Heart left ventricle (tissue), 16 donors: ENCODE data around the gene HCN3. TPM values are rescaled to one million over a fixed set of nuclear protein-coding genes. Genes with fewer than 3 reads are reported as not detected.
"Not testable (repeated sequence)": the region's sequence is repeated elsewhere in the genome, so short reads cannot be mapped to it uniquely, and the experiment has no call there.

Experiments
- ATAC-seq, 4 donors: fragments of 200-7000 bp; cut with Tn5 transposase; one replicate each; pipeline ENCODE4 v1.9.1; 2020 to 2022; ENCODE audit warnings: moderate library complexity in 4 of 4, mild to moderate bottlenecking in 3 of 4, moderate number of reproducible peaks in 1 of 4
- DNase-seq, 5 donors: peaks; one replicate each; pipeline ENCODE4 v3.0.0-alpha.2; 2020
- H3K27ac ChIP-seq, 12 donors: fragments of 200-600 bp; sonication (generic) in 4 of 12; one replicate each; pipeline versions ENCODE4 v1.5.0 to v1.8.0; 2016 to 2022; ENCODE audit warnings: mild to moderate bottlenecking in 2 of 12
- H3K27me3 ChIP-seq, 9 donors: fragments of 200-600 bp; sonication (generic) in 2 of 9; one replicate each; pipeline versions ENCODE4 v1.5.1 to v1.8.0; 2016 to 2022; ENCODE audit warnings: mild to moderate bottlenecking in 3 of 9
- H3K36me3 ChIP-seq, 9 donors: fragments of 200-600 bp; sonication (generic) in 2 of 9; one replicate each; pipeline versions ENCODE4 v1.5.0 to v1.8.0; 2018 to 2022; ENCODE audit warnings: mild to moderate bottlenecking in 2 of 9
- H3K4me1 ChIP-seq, 12 donors: fragments of 200-600 bp; sonication (generic) in 4 of 12; one replicate each; pipeline versions ENCODE4 v1.5.0 to v1.8.0; 2016 to 2022; ENCODE audit warnings: mild to moderate bottlenecking in 3 of 12
- H3K4me3 ChIP-seq, 12 donors: fragments of 200-600 bp; sonication (generic) in 4 of 12; one replicate each; pipeline versions ENCODE4 v1.5.0 to v1.8.0; 2017 to 2022; ENCODE audit warnings: mild to moderate bottlenecking in 9 of 12, moderate library complexity in 4 of 12
- H3K9me3 ChIP-seq, 12 donors: fragments of 200-600 bp; sonication (generic) in 4 of 12; one replicate each; pipeline versions ENCODE4 v1.5.0 to v1.8.0; 2016 to 2022; ENCODE audit warnings: mild to moderate bottlenecking in 1 of 12
- CTCF ChIP-seq, 12 donors: fragments of 200-600 bp; sonication (generic) in 4 of 12; IDR thresholded peaks; one replicate each; pipeline versions ENCODE4 v1.5.0 to v1.8.0; 2018 to 2022; ENCODE audit warnings: antibody characterized with exemption in 12 of 12, mild to moderate bottlenecking in 5 of 12
- POLR2A ChIP-seq, 2 donors: fragments of 450-650 bp; IDR thresholded peaks; one replicate each; pipeline ENCODE4 v1.6.1; 2017; ENCODE audit warnings: antibody characterized with exemption in 2 of 2, mild to moderate bottlenecking in 2 of 2, moderate library complexity in 2 of 2
- WGBS, 4 donors: extraction: QIAGEN DNeasy Blood & Tissue Kit in 2 of 4; methylation state at CpG; one replicate each; pipeline versions ENCODE4 v1.1.5 to v1.1.7; 2013 to 2018; 5-methylcytosine and 5-hydroxymethylcytosine counted together
- intact Hi-C, 10 donors: fragments of 100-400 bp; cut with DNase I; formaldehyde crosslinking; loops; one replicate each; pipeline versions ENCODE4 v1.11.1 to v1.14.2; 2022
- polyA plus RNA-seq, 2 donors: library from polyadenylated mRNA; stranded (reverse); fragments of 200-250 nt; gene quantifications; one replicate each; pipeline ENCODE4 v1.2.3, GENCODE V29; 2013
- total RNA-seq, 9 donors: library from RNA; depleted of rRNA in 2 of 9; stranded (reverse); fragments of >200 nt in 2 of 9; fragmentation: NEBNext Ultra II Directional in 3 of 9; extraction: Animal tissue kit (Norgen Biotek cat#: 25700) in 3 of 9; gene quantifications; one replicate each; pipeline versions ENCODE4 v1.1.0 to v1.2.4, GENCODE V29; 2016 to 2023
- donor health status: ischemic (EF 13 %, LVEDD 7.1; RV severe dilation, severe dysfunction).
- donor health status: healthy with polysubstance abuse.
- donor health status: DM: no; HTN: yes; CAD: no.
- donor health status: DM: no; HTN: no; CAD: no.
- donor health status: ischemic (EF 25% LVEDD 6.9; RV normal size, moderate dysfunction).
- donor health status: ischemic (EF 25% LVEDD 5.7; RV mildly dilated, moderate dysfunction).
- donor health status: healthy.
- donor health status: DM: yes; HTN: yes; CAD: no.
- donor health status: ischemic (EF 35%, LVEDD 5.7; RV mildly dilated, moderate dysfunction).
- donor health status: nonischemic (EF 11% LVEDD 7.7; RV severe dilation, severe dysfunction).
- donor health status: DM: yes; HTN: yes; CAD: no.
- donor health status: PGD.
- donor health status: ischemic (EF 29% LVEDD 5.4; RV normal size, mild dysfunction).
- donor health status: nonischemic (EF 23%, LVEDD 6.1; RV moderate dilation, normal function).

HCN3 gene
- total and polyA plus RNA-seq, 11 donors = 0.49 to 1.7 (median 1.2) TPM

- H3K27ac ChIP-seq = no peak overlapping the region
- ATAC-seq (no peak), DNase-seq (no peak)
- no peak overlapping the region for H3K4me3 ChIP-seq
- 96 to 100% (median 98%) methylated on average over 2 of the region's 2 CpGs for WGBS, 4 donors
- no peaks in the 10 kb centered on the region for H3K4me1 ChIP-seq
- TF ChIP-seq CTCF (IDR thresholded peaks at IDR 0.05) = no peak
- TF ChIP-seq POLR2A (IDR thresholded peaks at IDR 0.05) = no peak
- H3K27me3 ChIP-seq = no peaks in the 10 kb centered on the region
- intact Hi-C loops = no loop called here
- no peaks in the 10 kb centered on the region for H3K9me3 ChIP-seq
- H3K36me3 ChIP-seq = no peaks in the 10 kb centered on the region
These were observed 9.3 kb downstream of the HCN3 start for GRCh38 chr1:155286544-155286943.

GRCh38 chr1:155287987-155288543 is 10.8 kb downstream of the HCN3 start:
- no peak for DNase-seq
- Histone ChIP-seq H3K4me3 (no peak overlapping the region), H3K36me3 (no peaks in the 10 kb centered on the region), H3K4me1 (no peaks in the 10 kb centered on the region), H3K27ac (no peak overlapping the region), H3K9me3 (no peaks in the 10 kb centered on the region), H3K27me3 (peaks cover 0 to 2% (median 0%) of the 10 kb centered on the region in 9 donors)
- WGBS, 4 donors = 90 to 100% (median 92%) methylated on average over 13 to 21 of the region's 21 CpGs
- no peak for ATAC-seq
- TF ChIP-seq POLR2A (IDR thresholded peaks at IDR 0.05) (no peak), CTCF (IDR thresholded peaks at IDR 0.05) (no peak)
- intact Hi-C loops = no loop called here

DNA sequence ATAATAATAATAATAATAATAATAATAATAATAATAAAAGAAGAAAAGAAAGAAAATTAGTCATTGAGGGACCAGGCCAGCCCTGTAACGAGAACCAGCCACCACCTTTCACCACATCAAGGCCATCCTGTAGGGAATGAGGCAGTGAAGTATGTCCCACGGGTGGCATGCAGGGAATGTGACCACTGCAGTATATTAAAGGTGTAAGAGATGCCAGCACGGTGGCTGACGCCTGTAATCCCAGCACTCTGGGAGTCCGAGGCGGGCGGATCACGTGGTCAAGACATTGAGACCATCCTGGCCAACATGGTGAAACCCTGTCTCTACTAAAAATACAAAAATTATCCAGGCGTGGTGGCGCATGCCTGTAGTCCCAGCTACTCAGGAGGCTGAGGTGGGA is 13.7 kb downstream of the HCN3 start:
- H3K9me3 ChIP-seq, H3K27ac ChIP-seq, H3K4me3 ChIP-seq, intact Hi-C loops, H3K36me3 ChIP-seq, DNase-seq, ATAC-seq: not testable (repeated sequence)
- WGBS, 4 donors = 64 to 73% (median 68%) methylated on average over 10 of the region's 10 CpGs
- H3K4me1 ChIP-seq = peaks cover 0 to 10% (median 4%) of the 10 kb centered on the region in 12 donors
- H3K27me3 ChIP-seq = peaks cover 6 to 28% (median 20%) of the 10 kb centered on the region in 9 donors

- Histone ChIP-seq H3K36me3 (no peaks in the 10 kb centered on the region), H3K4me1 (peaks cover 0 to 10% (median 4%) of the 10 kb centered on the region in 12 donors), H3K4me3 (no peak overlapping the region), H3K27ac (no peak overlapping the region), H3K9me3 (no peaks in the 10 kb centered on the region), H3K27me3 (peaks cover 6 to 41% (median 29%) of the 10 kb centered on the region in 9 donors)
- ATAC-seq = no peak
- no peak for TF ChIP-seq CTCF (IDR thresholded peaks at IDR 0.05)
- no peak for TF ChIP-seq POLR2A (IDR thresholded peaks at IDR 0.05)
- no peak for DNase-seq
- intact Hi-C loops = no loop called here
- WGBS, 4 donors = 85 to 89% (median 86%) methylated on average over 17 of the region's 17 CpGs
These were observed 16.0 kb downstream of the HCN3 start for GRCh38 chr1:155293086-155293749.
